GM21390 (cell line): ENCODE data around the gene FOXA1.

Experiments
- ATAC-seq: cut with Tn5 transposase; IDR thresholded peaks from one replicate; pipeline ENCODE4 v1.9.1; 2021; ENCODE audit not compliant: unreplicated experiment

Gene FOXA1

DNA sequence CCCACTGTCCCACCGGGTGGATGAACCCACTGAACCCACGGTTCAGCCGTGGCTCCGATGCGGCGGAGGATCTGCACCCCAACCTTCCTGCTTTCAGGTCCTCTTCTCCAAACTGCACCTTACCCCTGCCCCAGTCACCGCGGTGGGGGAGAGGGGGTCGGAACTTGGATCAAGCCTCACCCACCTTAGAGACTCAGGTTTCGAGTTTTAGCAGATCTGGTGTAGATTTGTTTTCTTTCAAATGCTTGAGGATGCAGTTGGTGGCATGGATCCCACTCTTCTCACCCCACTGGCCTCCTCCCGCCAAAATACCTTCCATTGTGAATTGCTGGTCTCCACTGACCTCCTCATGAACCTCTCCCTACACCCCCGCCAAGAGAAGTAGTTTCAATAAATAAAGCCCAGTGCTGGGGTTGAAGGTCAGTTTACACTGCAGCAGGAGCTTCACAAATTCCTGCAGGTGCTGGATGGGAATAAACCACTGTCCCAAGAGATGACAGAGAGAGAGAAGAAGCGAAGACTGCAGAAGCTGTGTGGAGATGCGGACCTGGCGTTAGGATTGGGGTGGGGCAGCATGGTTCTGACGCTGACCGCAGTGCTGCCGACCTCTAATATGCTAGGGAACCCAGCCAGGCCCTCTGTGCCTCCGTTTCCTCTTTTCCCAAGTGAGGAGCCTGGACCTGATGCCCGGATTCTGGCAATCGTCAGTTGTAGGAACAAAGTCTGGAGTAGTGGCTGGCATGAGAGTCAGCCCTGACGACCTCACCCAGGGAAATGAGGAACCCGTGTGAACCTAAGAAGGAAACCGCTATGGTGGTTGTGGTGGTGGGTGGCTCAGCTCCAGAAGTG lies 7.8 kb upstream of the FOXA1 start:
- no peak for ATAC-seq

DNA sequence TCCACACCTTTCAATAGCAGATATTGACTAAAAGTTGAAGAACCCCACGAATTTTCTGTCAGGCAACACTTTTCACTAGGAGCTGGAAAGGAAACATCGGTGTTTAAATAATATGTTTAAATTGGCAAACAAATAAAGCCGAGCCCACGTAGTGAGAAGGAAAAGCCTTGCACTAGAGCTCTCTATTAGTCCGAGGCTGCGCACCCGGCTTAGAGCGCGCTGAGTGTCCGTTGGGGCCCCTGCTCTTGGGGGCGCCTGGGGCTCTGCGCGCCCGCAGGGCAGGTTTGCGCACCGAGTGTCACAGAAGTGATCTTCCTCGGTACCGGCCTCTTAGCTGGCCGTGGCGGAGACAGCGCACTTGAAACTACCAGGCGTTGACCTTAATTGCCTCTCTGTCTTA lies 6.8 kb upstream of the FOXA1 start:
- ATAC-seq: no peak

DNA sequence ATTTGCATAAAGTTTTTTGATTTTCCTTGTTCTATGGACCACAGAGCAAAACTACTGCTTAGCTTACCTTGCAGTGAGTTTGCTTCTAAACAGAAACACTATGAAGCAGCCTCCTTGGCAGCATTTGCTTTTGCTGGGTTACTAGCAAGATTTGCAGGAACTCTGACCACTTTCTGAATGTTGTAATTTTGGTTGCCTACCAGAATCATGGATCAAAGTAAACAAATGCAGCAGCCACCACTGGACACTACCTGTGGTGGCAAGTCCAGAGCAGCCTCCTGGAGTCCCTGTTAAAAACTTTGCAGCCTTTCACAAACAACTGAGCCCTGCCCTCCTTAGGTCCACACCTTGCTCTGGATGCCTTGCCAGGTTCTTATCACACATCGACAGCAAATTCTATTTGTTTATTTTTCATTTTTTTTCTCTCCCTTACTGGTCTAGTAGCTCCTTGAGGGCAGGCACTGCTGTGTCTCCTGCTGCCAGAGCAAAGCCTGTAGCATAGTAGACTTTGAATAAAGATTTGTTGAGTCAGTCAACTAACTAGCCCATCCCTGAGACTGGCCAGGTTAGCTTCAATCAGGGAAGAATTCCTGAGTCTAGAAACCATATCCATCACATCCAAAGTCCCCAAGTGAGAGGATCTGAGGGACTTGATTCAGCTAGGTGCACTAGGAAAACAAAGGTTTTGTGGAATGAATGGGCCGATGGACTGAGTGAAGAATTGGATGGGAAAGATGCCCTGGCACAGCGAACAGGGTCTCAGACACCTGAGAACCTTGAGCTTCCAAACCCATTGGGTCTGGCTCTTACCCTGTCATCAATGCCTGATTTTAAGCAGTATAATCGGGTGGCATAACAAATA lies 6.1 kb upstream of the FOXA1 start:
- ATAC-seq: no peak

DNA sequence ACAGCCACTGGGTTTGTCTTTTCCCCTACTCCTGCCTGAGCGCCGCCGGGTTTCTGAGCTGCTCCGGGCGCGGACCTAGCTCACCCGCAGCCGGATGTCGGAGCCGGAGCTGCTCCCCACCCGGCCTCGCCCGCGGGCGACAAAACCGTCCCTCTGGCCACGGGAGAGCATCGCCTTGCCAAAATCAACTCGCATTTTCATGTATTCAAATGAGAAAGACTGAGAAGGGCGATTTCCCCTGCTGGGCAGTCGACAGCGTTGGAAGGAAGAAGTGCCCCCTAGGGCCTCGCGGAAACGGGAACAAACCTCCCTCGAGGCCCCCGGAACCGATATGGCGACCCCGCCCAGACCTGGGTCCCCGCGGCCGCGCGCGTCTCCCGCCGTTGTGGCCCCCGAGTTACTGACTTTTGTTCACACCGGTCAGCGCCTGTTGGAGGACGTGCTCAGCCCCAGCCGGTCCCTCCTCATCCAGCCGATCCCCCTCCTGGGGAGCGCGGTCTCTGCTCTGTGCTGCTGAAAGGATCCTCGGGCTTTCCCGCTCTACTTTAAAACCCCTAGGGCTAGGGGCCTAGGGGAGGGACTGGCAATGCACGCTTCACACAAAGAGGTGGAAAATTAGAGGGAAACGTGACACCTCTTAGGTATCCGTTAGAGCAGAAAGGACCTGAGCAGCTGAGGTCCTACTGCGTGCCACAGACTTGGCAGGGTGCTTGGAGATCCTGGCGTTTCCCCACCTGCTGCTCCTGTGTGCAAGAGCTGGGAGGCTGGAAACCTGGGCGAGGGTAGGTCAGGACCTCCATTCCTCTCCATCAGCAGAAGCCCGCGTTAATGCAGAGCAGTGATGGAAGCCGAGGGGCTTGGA lies 4.7 kb upstream of the FOXA1 start:
- ATAC-seq: no peak

- ATAC-seq: no peak
Measured at GRCh38 chr14:37598747-37599506, 3.9 kb upstream of the FOXA1 start.

GRCh38 chr14:37597914-37598746 lies 3.1 kb upstream of the FOXA1 start:
- no peak for ATAC-seq

GRCh38 chr14:37597538-37597913 lies 2.5 kb upstream of the FOXA1 start:
- no peak for ATAC-seq

- no peak for ATAC-seq
Measured at GRCh38 chr14:37596790-37597472, 1.9 kb upstream of the FOXA1 start.

DNA sequence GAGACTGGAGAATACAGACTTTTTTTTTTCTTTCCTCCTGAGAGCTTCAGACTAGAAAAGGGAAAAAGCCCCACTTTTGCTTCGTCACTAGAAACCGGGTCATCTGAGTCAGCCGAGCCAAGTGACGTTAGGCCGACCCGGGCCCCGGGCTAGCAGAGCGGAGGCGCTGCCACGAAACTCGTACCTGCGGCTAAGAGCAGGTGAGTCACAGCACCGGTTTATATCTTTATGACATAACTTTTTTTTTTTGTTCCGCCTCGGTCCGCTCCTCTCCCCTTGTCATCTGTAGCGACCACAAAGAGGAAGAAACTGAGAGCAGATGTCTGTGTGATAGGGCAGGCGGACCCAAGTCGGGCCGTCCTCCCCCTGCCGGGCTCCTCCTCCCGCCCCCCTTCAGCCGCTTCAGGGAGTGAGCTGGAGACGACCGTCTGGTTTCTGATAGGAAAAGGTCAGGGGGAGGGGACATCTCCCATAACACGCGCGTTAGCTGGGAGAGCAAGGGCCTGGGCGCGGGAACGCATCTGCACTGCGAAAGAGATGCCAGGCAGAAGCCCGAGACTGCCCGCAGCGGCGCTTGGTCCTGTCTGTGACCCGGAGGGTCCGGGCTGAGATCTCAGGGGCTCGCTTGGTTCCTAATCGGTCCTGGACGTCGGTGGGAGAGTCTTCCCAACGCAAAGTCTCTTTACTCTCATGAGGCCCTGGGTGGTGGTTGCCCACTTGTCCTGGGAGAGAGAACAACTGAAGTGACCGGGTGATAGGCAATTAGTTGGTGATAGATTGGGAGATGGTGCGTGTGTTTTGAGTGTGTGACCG lies 966 bp upstream of the FOXA1 start:
- ATAC-seq: peak; percentile 68

GRCh38 chr14:37594238-37594970 lies 645 bp downstream of the FOXA1 start:
- ATAC-seq: no peak

DNA sequence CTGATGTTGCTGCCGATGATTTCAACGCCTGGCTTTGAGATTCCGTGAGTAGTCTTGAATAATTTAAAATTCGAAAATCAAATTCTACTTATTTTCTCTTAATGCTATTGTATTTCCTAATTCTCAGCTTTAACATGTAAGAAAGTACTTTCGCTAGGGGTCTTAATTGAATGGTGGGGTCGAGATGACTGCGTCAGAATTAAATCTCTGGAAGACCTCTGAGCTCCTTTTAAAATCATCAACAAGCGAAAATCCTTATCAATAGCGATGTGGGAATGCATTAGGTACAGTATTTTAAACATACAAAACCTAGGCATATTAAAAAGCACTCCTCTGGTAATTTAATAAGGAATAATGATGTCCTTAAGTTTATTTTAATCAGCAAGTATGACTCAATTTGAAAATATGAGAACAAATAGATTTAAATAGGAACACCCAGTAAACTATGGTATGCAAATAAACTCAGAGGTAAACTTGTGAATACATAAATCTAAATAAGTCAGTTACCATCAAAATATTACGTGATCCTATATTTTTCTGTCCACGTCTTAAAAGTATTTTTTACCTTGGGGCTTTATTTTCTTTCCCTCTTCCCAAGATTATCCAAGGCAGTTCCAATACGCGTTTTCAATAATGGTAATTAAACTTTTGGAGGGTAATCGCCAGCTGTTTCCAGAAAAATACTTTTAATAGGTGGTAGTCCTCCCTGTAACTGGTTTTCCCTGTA lies 1.4 kb downstream of the FOXA1 start:
- ATAC-seq: no peak

- no peak for ATAC-seq
Measured at GRCh38 chr14:37592482-37593408, 2.3 kb downstream of the FOXA1 start.

GRCh38 chr14:37591941-37592481 lies 3.0 kb downstream of the FOXA1 start:
- no peak for ATAC-seq

- no peak for ATAC-seq
Measured at GRCh38 chr14:37591311-37591940, 3.6 kb downstream of the FOXA1 start.
